Omental fat pad (tissue), 4 donors: Measurements from ENCODE around the gene ASIC5. TPM values are rescaled to one million over a fixed set of nuclear protein-coding genes. Genes with fewer than 3 reads are reported as not detected.

Experiments used
- ATAC-seq: fragments of 150-250 bp; one replicate; pipeline ENCODE4 v1.9.1; 2016; ENCODE audit warnings: mild to moderate bottlenecking, moderate library complexity; ENCODE audit not compliant: low FRiP score
- DNase-seq: peaks from one replicate; pipeline ENCODE4 v3.0.0-alpha.2; 2019; ENCODE audit warnings: low spot score
- CTCF ChIP-seq, 3 donors: fragments of 450-650 bp; IDR thresholded peaks; one replicate each; pipeline ENCODE4 v1.5.1; 2016 to 2017; ENCODE audit warnings: antibody characterized with exemption in 3 of 3, mild to moderate bottlenecking in 3 of 3, moderate library complexity in 2 of 3
- total RNA-seq, 4 donors: library from RNA; depleted of rRNA; stranded (reverse); fragments of >200 nt; gene quantifications; one replicate each; pipeline ENCODE4 v1.1.0, GENCODE V29; 2016

The ASIC5 gene
- total RNA-seq, 4 donors from 2014 or later, result not detected

- no peak for TF ChIP-seq CTCF (IDR thresholded peaks at IDR 0.05)
- ATAC-seq (no peak), DNase-seq (no peak)
These were observed 37.4 kb downstream of the ASIC5 start for GRCh38 chr4:155828628-155829027.

- DNase-seq (no peak), ATAC-seq (no peak)
- TF ChIP-seq CTCF (IDR thresholded peaks at IDR 0.05), result no peak
These were observed 43.5 kb downstream of the ASIC5 start for GRCh38 chr4:155822572-155822971.

- ATAC-seq (no peak), DNase-seq (no peak)
- TF ChIP-seq CTCF (IDR thresholded peaks at IDR 0.05), result no peak
These were observed 45.1 kb downstream of the ASIC5 start for GRCh38 chr4:155820887-155821518.

DNA sequence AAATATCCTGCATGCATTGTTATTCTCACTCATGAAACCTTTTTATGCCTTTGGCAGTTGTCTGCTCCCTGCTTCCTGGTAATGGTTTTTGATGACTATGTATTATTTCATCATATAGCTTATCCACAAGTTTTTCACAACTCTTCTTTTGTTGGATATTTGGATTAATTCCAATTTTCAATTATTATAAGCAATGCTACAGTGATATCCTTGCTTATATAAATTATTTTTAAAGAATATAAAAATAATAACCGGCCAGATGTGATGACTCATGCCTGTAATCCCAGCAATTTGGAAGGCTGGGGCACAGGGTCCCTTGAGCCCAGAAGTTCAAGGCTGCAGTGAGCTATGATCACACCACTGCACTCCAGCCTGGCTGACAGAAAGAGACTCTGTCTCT is 47.0 kb downstream of the ASIC5 start:
- TF ChIP-seq CTCF (IDR thresholded peaks at IDR 0.05), result no peak
- no peak for ATAC-seq
- no peak for DNase-seq

GRCh38 chr4:155818639-155819038 is 47.4 kb downstream of the ASIC5 start:
- no peak for ATAC-seq
- no peak for DNase-seq
- TF ChIP-seq CTCF (IDR thresholded peaks at IDR 0.05), result no peak

GRCh38 chr4:155811083-155811482 is 55.0 kb downstream of the ASIC5 start:
- no peak for TF ChIP-seq CTCF (IDR thresholded peaks at IDR 0.05)
- ATAC-seq, result no peak
- no peak for DNase-seq

- DNase-seq, result no peak
- no peak for TF ChIP-seq CTCF (IDR thresholded peaks at IDR 0.05)
- ATAC-seq, result peak; percentile 83
These were observed 56.2 kb downstream of the ASIC5 start for GRCh38 chr4:155809835-155810234.
